GM18526 (cell line): ENCODE measurements around the gene RAB3C.

Experiments used
- POLR2A ChIP-seq: IDR thresholded peaks from 3 replicates; pipeline ENCODE4 v1.6.1; 2011; ENCODE audit not compliant: insufficient read length; ENCODE audit errors: extremely low read depth

The RAB3C gene

DNA sequence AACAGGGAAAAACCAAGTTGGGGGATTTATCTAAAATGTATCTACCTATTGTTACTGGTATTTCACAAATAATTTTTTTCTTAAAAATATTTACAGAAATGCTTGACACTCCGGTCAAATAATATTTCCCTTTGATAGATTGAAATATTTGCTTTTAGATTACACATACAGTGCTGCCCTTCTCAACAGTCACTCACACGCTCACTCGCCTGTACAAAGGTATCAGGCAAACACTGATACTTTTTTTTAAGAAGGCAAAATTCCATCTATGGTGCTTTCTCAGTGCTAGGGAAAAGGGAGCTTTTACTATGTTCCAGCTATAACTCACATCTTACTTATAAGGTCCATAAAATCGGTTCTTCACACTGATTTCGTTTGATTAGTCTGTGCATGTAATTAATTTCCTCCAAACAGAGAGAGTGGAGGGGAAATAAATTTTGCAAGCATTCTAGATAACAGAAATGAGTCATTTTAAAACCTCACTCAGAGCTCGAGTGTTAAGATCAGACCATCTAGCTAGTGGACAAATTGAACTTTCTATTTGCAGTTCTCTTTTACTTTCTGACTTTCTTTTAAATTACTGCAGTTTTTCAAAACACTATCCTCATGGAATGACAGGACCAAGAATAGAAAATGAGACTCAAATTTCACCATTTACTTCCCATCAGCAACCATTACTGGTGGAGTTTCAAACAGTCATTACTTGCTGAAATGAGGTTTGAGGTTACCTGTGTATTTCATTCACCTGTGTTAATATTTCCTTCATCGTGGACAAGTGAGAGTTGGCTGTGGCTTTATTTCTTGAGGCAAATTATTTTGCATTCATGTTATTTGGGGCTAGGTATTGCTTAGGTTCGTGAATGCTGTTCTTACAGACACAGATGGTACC is 273.2 kb downstream of the RAB3C start:
- no peak for TF ChIP-seq POLR2A

DNA sequence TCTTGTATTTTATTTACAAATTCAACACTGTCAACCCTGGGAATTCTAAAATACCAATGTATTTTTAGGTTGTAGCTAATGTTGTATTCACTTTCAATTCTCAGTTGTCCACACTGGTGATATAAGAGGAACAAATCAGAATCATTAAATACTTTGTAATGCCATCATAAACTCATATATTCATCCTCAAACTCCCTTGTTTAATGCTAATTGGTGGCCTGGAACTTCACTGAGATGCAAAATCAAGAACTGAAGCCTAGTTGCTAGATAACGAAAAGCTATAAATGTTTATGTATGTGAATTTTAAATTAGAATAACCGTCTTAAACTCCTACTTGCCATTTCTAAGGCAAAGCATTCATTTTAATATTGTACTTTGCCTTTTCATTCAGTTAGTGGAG is 274.7 kb downstream of the RAB3C start:
- TF ChIP-seq POLR2A, result no peak

DNA sequence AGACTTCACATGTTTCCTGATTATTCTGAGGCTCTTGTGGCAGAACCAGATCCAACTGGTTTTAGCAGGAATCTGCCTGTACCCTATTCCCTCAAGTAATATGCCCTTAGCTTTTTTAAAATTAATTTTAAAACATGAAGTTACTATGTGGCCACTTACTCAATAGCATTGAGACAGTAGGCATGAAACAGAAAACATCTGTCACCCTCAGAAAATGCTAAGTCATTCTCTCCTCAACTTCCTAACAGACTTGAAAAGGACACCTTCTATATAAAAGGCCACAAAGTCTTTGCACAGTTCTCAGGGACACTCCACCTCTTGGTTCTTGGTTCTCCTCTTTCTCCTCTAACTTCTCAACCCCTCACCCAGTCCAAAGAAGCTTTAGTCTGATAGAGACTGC is 277.8 kb downstream of the RAB3C start:
- TF ChIP-seq POLR2A, result no peak

DNA sequence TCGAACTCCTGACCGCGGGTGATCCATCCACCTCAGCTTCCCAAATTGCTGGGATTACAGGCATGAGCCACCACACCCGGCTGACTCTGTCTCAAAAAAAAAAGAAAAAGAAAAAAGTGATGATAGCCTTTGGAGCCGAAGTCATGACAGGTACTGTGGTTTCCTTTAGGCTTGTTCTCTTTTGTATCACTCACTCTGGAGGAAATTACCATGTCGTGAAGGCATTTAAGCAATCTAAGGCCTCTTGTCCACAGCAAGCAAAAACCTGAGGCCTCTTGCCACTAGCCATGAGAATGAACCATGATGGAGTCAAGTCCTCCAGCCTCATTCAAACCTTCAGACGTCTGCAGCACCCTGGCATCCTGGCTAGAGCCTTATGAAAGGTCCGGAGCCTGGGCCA is 286.1 kb downstream of the RAB3C start:
- no peak for TF ChIP-seq POLR2A

DNA sequence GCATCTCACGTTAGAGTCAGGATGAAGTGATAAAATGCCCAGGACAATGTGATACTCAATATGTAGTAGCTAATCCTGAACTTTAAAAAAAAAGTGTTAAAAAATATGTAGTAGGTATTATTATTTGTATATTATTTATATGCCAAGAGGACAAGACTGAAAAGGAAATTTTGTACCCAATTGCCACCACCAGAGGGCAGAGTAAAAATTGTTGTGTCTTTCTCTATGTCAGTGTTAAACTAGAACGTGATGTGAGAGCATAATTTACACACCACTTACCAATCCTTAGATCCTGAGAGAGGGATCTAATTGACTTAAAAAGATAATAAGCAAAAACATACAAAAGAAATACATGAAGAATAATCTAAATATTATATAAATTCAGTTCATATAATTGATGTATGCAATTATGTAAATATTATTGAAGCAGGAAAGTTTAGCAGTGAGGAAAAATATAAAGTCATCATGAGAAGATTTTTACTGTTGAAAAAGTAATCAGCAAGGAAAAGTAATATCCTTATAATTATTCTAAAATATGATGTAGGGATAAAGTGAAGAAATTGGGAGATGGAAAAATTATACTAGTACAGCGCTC is 288.9 kb downstream of the RAB3C start:
- TF ChIP-seq POLR2A, result no peak

DNA sequence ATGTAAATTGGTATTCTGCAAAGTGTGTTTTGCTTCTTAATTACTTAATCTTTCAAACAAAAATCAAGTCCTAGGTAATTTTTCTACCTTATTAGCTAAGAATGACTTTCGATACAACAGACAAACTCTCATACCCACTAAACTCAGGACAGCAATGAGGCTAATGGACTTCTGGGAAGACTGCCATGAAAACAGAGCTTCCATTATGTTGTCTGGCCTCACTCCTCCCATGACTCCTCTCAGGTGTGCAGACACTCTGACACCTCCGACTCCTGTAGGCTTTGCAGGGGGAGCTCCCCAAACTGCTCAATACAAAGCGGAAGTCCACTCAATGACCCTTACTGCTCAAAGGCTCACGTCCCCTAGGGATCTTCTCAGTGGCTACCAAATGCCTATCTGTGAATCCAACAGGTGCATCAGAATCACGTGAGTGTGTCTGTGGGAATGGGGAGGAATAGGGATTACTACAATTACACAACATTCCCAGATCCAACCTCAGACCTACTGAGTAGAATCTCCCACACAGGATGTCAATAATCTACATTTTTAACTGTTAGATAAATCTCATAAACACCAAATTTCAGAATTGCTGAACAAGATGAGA is 289.9 kb downstream of the RAB3C start:
- TF ChIP-seq POLR2A, result no peak

DNA sequence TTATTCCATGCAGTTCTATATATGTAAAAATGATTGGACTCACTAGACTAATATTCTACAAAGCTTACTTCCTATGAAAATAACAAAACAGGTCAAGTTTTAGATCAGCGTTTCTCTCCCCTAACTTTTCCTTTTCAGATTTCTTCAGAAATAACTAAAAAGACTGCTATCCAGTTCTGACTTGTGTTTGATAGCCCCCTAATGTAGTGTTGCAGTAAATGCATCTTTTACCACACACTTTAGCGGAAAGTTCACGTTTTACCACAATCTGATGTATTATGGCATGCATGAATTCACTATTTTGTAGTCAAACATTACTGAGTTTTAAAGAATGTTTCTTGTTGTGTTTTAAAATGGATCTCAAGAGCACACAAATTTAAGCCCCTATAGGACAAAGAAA is 292.7 kb downstream of the RAB3C start:
- TF ChIP-seq POLR2A, result no peak

DNA sequence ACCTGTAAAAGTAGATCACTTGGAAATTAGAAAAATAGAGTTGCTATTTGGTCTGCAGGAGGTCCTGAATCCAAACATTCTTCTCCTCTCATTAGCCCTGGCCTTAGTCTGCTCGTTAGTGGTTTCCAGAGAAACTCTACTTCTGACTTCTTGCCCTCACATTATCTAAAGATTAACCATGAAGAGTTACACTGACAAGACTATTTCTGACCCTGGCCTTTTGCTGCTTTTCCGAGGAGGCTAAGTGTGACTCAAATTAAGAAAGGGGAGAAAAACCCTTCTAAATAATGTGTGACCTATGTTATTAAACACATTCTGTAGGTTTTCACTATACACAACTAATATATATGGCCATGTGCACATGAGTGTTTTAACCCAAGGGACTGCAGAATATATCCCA is 302.4 kb downstream of the RAB3C start:
- TF ChIP-seq POLR2A, result no peak

DNA sequence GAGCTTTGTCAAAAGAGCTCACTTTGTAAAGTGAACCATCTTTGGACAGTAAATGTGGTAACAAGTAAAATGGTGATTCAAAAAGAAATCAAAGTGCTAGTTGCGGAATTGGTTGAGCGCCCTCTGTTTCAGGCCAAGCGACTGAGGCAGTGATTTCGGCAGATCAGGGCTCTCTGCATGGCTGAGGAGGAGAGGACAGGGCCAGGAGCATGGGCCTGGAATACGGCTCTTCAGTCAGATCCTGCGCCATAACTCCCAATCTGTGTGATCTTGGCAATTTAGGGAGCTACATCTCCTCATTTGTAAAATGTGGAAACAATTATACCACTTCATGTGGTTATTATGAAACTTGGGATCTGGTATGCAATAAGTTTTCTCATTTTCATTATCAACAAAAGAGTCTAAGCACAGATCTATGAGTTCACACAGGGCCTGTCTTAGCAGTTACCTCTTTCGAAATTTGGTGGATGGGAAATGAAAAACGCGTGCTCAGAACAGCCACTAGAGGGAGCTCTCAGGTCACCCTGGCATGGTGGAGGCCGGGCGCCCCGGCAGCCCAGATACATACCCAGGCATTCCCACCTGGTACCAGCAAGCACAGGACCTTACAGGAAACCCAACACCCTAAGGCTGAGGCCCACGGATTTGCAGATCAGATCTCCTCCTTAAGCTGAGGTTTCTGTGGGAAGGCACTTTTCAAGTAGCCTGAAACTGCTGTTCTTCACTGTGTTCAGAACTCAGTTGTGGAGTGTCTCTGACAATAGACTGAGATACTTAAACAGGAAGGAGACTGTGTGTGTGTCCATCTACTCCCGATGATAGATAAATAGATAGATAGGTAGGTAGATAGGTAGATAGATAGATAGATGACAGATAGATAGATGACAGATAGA is 303.7 kb downstream of the RAB3C start:
- TF ChIP-seq POLR2A, result no peak

DNA sequence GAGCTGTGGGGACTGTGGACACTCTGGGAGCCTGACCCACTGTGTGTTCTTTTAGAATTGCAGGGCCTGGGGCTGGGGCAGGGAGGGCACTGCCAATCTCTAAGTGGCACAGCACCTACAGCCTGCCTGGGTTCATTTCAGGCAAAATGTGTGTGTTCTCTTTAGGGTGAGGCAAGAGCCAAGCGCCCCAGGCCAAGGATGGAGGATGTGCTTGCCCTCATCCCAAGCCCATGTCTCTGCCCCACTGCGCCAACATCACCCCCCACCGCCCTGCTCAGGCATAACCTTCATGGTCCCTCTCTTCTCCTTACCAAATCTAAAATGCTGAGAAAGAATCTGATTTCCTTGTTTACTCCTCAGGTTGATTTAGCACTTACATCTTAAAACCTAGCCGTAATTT is 304.4 kb downstream of the RAB3C start:
- no peak for TF ChIP-seq POLR2A

DNA sequence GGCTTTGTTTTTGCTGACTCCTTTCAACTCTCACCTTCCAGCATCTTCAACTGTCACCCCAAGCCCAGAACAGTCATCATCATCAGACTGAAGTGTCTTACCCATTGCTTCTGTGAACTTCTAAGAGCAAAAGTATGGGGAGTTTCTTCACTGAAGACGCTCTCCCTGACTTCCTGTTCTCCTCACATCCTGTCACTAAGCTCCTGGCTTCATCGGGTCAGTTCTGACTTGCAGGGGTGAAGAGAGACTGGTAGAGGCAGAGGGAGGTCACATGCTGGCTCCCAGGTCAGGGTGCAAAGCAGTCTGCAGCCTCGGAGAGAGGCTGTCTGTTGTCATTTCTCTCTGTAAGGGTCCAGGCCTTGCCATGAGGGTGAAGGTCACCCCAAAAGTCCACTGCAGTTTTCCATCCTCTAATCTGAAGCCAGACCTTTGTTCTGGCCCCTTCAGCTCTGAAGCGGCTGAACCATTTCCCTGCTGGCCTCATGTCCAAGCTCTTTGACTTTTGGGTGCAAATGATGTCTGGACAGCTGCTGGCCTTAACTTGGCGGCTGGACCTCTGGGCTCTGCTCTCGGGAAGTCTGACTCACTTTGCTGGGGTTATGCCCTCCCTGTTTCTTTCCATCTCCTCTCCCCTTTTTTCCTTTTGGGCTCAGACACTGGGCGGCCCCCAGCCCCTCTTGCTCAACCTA is 305.0 kb downstream of the RAB3C start:
- no peak for TF ChIP-seq POLR2A

DNA sequence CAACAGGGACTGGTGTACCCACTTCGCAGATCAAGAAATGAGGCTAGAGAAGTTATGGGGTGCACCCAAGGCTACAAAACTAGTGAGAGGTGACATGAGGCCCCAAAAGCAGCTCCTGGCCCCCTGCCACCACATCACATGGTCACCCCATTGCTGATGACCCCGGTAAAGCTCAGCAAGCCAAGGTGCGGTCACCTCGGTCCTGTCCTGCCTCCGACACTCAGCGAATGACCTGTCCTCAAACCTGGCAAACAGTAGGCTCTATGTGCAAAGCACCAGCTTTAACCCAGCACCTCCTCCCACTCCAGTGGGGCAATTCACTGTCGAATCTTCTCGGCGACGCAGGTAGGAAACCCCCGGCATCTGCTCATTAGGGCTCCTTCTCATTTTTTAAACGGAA is 307.4 kb downstream of the RAB3C start:
- no peak for TF ChIP-seq POLR2A

DNA sequence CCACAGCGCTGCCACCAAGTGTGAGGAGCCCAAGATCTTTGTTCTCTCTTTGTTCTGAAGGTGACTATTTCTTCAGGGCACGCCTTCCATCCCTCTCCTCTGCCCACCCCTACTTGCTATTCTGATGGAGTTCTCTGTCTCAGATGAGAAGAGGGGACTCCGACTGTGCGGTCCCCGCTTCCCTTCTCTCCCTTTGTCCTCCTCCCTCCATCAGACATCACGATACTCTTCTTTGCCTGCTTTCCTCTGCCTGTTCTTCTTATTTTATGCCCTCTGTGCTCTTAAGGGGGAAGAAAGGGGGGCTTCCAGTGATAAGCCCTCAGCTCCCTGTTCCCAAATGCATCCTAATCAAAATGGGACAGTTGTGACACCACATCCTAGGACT is 307.8 kb downstream of the RAB3C start:
- TF ChIP-seq POLR2A, result no peak

DNA sequence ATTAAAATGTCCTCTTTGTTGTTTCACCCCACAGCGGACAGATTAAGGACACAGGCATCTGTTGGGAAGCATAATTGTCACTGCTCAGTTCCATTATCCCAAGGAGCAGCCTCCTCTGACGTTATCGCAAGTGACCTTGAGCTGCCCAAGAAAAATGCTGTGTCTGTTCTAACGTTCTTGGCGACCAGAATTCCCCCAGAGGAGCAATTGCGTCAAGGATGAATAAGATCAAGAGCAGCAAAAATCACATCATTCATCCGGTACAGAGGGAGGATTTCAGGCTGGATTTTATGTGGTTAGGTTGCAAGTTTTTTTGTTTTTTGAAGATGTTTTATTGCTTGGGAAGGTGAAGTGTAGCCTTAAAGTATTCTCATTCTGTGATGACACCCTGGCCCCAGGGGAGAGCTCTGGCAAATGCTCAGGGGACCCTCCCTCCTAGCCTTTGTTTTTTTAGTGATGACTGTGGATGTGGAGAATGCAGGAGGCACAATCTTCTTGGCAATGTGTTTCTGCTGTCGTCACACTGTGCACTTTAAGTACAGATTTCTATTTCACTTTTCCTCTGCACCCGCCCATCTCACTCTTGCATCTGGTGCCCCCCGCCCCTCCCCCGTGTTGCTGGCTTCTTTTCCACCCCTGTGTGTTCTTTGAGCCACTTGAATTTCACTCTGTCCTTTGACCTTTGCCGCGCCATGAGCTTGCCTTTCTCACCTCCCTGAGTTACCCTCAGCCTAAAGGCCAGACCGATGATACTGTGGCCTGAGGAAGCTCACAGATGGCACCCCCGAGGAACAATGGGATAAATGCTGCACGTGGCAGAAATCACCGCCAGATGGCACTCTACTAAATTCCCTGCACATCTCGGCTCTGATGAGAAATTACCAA is 308.5 kb downstream of the RAB3C start:
- no peak for TF ChIP-seq POLR2A
